ENCODE results near the gene GUCY1A2.

Gene GUCY1A2

DNA sequence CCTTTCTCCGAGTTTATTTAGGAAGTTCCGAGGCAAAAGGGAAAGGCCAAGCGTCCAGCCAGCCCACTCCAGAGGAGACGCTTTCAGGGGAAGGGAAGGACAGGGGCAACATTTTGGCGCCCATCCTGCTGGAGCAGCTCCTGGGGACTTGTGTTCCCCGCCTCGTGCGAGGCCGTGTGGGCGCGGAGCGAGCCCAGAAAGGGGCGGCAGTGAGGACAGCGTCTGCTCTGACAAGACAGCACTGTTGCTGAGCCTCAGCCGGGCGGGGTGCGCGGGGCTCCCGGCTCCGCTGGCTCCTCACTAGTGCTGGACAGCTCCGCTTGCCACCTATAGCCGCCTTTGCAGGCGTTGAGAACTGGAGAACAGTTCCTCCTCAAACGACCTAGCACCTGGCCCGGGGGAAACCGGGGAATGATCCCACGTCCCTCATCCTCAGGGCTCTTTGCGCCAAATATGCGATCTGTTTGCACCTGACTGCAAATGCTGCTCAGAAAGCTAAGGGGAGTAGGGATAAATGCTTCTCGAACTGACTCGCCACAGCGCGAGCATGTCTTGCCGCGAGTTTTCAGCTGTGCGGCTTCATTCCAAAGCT, 722 bp upstream of the GUCY1A2 start:
- Mint-ChIP-seq H3K27ac (peak overlapping the region in 1 of 3 experiments; percentile 74), H3K4me1 (peaks cover 25% of the 10 kb centered on the region), H3K36me3 (ENCODE audit: low read depth) (no peaks in the 10 kb centered on the region)

DNA sequence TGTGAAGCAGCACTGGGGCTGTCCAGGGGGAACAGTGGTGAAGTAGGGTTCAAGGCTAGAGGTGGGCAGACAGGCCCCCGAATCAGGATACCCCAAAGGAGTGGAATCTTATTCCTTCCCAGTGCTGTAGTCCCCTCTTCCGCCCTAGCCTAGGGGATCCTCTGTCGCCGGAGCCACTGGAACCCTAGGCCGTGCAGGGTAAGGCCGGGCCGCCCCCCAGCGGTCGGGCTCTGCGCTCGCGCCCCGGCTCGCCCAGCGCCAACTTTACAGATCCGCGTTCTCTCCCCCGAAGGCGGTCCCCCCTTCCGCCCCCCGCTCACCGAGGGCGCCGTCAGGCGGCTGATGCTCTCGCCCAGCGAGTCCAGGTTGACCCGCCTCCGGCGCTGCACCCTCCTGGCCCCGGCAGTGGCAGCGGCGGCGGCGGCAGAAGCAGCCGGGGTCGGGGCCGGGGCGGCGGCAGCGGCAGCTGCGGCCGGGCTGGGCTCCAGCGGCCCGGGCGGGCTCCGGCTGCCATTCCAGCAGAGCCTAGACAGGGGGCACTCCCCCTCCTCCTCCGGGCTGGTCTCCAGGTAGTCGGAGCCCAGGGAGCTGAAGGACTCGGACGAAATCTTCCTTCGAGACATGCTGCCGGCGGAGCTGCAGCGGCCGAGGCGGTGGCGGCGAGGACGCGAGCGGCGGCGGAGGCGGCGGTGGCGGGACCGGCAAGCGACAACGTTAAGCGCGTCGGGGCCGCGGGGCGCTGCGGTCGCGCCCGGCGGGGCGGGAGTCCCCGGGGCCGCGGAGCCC, 650 bp downstream of the GUCY1A2 start:
- TF ChIP-seq, protein P1, sequence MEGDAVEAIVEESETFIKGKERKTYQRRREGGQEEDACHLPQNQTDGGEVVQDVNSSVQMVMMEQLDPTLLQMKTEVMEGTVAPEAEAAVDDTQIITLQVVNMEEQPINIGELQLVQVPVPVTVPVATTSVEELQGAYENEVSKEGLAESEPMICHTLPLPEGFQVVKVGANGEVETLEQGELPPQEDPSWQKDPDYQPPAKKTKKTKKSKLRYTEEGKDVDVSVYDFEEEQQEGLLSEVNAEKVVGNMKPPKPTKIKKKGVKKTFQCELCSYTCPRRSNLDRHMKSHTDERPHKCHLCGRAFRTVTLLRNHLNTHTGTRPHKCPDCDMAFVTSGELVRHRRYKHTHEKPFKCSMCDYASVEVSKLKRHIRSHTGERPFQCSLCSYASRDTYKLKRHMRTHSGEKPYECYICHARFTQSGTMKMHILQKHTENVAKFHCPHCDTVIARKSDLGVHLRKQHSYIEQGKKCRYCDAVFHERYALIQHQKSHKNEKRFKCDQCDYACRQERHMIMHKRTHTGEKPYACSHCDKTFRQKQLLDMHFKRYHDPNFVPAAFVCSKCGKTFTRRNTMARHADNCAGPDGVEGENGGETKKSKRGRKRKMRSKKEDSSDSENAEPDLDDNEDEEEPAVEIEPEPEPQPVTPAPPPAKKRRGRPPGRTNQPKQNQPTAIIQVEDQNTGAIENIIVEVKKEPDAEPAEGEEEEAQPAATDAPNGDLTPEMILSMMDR (IDR thresholded peaks at IDR 0.05; ENCODE audit: unreplicated experiment in 3 of 3) = peak; percentile 60 to 68 (median 62)
- peaks cover 25% of the 10 kb centered on the region for H3K4me1 Mint-ChIP-seq
- peaks cover 53% of the 10 kb centered on the region for H3K27me3 Mint-ChIP-seq (ENCODE audit: low read depth)
- no peaks in the 10 kb centered on the region for H3K36me3 Mint-ChIP-seq (ENCODE audit: low read depth)
- H3K27ac Mint-ChIP-seq = peak overlapping the region; percentile 24 to 45 (median 38)
- no peaks in the 10 kb centered on the region for H3K9me3 Mint-ChIP-seq
- H3K4me3 Mint-ChIP-seq = peak overlapping the region; percentile 83 to 91 (median 85)

More for the DNA sequence above, 722 bp upstream of the GUCY1A2 start:
- Mint-ChIP-seq H3K9me3 (no peaks in the 10 kb centered on the region), H3K27me3 (ENCODE audit: low read depth) (peaks cover 54% of the 10 kb centered on the region), H3K4me3 (peak overlapping the region; percentile 87 to 96 (median 95))
- TF ChIP-seq, protein P1 (IDR thresholded peaks at IDR 0.05; ENCODE audit: unreplicated experiment in 3 of 3) = no peak

DNA sequence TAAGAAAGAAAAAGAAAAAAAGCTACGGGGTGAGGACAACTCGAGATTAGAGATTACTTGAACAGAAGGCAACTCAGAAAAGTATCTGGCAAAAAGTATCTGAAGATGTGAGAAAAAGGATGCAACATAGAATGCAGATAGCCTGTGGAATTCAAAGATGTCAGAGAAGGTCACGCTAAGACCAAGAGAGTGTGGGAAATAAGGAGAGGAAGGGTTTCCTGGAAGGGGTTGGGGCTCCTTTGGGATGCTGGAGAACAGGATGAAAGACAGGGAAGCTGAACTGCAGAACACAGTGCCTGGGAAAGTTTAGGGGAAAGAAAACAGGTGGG, 1.2 kb downstream of the GUCY1A2 start:
- H3K9me3 Mint-ChIP-seq = no peaks in the 10 kb centered on the region
- no peaks in the 10 kb centered on the region for H3K36me3 Mint-ChIP-seq (ENCODE audit: low read depth)
- H3K4me3 Mint-ChIP-seq = peak overlapping the region; percentile 83 to 91 (median 85)
- H3K4me1 Mint-ChIP-seq = peaks cover 25% of the 10 kb centered on the region
- TF ChIP-seq, protein P1 (IDR thresholded peaks at IDR 0.05; ENCODE audit: unreplicated experiment in 3 of 3) = no peak
- H3K27me3 Mint-ChIP-seq (ENCODE audit: low read depth) = peaks cover 48% of the 10 kb centered on the region
- H3K27ac Mint-ChIP-seq = peak overlapping the region; percentile 24 to 45 (median 38)

DNA sequence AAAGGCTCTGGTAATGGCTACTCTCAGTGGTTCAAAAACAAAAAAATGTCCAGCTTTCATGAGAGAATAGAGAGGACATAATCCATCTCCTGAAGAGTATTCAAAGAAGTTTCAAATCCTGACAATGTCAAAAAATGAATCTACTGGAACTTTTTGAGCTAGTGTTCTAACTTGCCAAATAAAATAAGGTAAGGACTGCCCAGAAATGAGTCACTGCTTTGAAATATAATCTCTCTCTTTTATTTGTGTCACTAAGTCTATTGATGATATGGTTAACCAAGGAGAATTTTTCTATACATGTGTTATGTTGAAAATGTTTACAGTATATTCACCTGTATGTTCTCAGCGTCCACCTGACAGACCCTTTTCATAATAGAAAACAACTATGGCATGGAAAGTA, 3.4 kb downstream of the GUCY1A2 start:
- no peaks in the 10 kb centered on the region for H3K9me3 Mint-ChIP-seq

DNA sequence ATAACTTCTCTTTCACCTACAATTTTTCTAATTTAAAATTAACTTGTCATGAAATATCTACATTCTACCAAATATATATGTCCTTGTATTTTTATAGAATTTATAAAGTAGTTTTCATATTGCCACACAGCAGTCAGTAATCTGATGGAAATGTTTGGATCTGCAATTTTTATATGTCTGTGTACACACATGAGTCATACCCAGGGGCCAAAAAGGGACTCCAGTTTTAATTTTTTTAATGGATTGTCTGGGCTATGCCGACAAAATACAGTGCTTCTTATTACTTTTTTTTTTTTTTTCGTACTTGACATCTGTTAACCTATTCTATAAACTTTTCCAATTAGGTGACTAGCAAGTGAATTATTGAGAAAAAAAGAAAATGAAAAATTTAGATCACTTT, 6.3 kb downstream of the GUCY1A2 start:
- H3K27me3 Mint-ChIP-seq (ENCODE audit: low read depth) = peaks cover 15% of the 10 kb centered on the region
- H3K4me3 Mint-ChIP-seq = no peak overlapping the region
- H3K4me1 Mint-ChIP-seq = peaks cover 14% of the 10 kb centered on the region
- TF ChIP-seq, protein P1 (IDR thresholded peaks at IDR 0.05; ENCODE audit: unreplicated experiment in 3 of 3) = no peak
- H3K27ac Mint-ChIP-seq = no peak overlapping the region
- H3K9me3 Mint-ChIP-seq = no peaks in the 10 kb centered on the region
- no peaks in the 10 kb centered on the region for H3K36me3 Mint-ChIP-seq (ENCODE audit: low read depth)

More for the DNA sequence above, 3.4 kb downstream of the GUCY1A2 start:
- peaks cover 25% of the 10 kb centered on the region for H3K4me1 Mint-ChIP-seq
- TF ChIP-seq, protein P1 (IDR thresholded peaks at IDR 0.05; ENCODE audit: unreplicated experiment in 3 of 3) = no peak
- no peaks in the 10 kb centered on the region for H3K36me3 Mint-ChIP-seq (ENCODE audit: low read depth)
- H3K27me3 Mint-ChIP-seq (ENCODE audit: low read depth) = peaks cover 28% of the 10 kb centered on the region
- peak overlapping the region in 1 of 3 experiments; percentile 80 for H3K4me3 Mint-ChIP-seq
- no peak overlapping the region for H3K27ac Mint-ChIP-seq

Data from nephron (organoid).